ENCODE measurements around the gene CACNA1A. TPM values are rescaled to one million over a fixed set of nuclear protein-coding genes. Genes with fewer than 3 reads are reported as not detected.
"Not testable (repeated sequence)": the region's sequence is repeated elsewhere in the genome, so short reads cannot be mapped to it uniquely, and the experiment has no call there.

The CACNA1A gene
- polyA plus RNA-seq, 1 donor (not counting 4 experiments of a cell fraction or from before 2014, with no cell fraction given): not detected

DNA sequence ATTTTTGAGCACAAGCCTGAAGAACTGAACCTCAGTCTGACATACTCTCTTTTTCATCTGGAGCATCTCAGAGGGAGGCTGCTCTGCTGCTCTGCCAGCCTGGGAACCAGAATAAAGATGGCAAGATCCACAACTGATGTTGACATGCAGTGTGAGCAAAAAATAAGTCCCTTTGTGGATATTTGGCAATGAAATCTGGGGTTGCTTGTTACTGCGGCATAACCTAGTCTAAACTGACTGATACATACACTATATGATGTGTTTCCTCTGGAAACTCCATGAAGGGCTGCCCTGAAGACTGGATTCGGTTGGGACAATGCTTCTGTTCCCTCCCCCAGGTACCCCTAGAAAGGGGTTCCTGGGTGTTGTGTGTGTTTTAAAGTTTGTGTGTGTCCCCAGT lies 249.4 kb downstream of the CACNA1A start:
- DNase-seq (ENCODE audit: low read depth, low spot score) (no peak), FAIRE-seq (no peak)
- Histone ChIP-seq H3K9me3 (ENCODE audit: control insufficient read depth, low read depth, low read length) (no peaks in the 10 kb centered on the region), H2AFZ (ENCODE audit: control insufficient read depth, low read length) (no peak overlapping the region), H3K4me1 (ENCODE audit: control insufficient read depth, extremely low read depth, insufficient read depth, low read length) (peaks cover 12% of the 10 kb centered on the region), H3K36me3 (ENCODE audit: control insufficient read depth in 2 of 2, extremely low read depth in 1 of 2, insufficient read depth in 2 of 2, low read length in 2 of 2) (no peaks in the 10 kb centered on the region), H3K79me2 (ENCODE audit: control insufficient read depth, insufficient read depth, low read length) (no peaks in the 10 kb centered on the region), H3K4me2 (ENCODE audit: control insufficient read depth, extremely low read depth, insufficient read depth, low read depth, low read length) (no peak overlapping the region), H3K4me3 (ENCODE audit: control insufficient read depth in 2 of 3, extremely low read depth in 1 of 3, insufficient read depth in 2 of 3, low read depth in 1 of 3, low read length in 3 of 3) (no peak overlapping the region), H3K27me3 (ENCODE audit: control insufficient read depth, extremely low read depth, insufficient read depth, low read length) (peaks cover 5% of the 10 kb centered on the region), H3K9ac (ENCODE audit: control insufficient read depth, extremely low read depth, insufficient read depth, low read length) (no peak overlapping the region), H3K27ac (ENCODE audit: control insufficient read depth, insufficient read depth, low read length) (no peak overlapping the region), H4K20me1 (ENCODE audit: control insufficient read depth, extremely low read depth, insufficient read depth, low read length) (no peaks in the 10 kb centered on the region), H3K9me1 (ENCODE audit: control insufficient read depth, extremely low read depth, insufficient read depth, low read length) (no peaks in the 10 kb centered on the region)
- TF ChIP-seq EZH2 (IDR thresholded peaks at IDR 0.05; ENCODE audit: low read length): no peak
- dilution Hi-C loops (cut with MboI; ENCODE audit: extremely low pct_ligation_motif_present, low sequenced_read_pairs): no loop called here

DNA sequence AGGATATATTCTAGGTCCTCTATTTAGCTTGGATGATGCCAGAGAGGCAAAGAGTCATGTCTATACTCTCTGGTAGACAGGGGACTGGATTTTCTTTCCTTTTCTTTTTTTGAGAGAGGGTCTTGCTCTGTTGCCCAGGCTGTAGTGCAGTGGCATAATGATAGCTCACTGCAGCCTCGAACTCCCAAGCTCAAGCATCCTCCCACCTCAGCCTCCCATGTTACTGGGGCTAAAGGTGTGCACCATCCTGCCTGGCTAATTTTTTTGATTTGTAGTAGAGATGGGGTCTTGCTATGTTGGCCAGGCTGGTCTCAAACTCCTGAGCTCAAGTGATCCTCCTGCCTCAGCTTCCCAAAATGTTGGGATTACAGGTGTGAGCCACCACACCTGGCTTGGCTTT lies 249.9 kb downstream of the CACNA1A start:
- H4K20me1 ChIP-seq (ENCODE audit: control insufficient read depth, extremely low read depth, insufficient read depth, low read length); FAIRE-seq; H3K79me2 ChIP-seq (ENCODE audit: control insufficient read depth, insufficient read depth, low read length); H3K9me1 ChIP-seq (ENCODE audit: control insufficient read depth, extremely low read depth, insufficient read depth, low read length); DNase-seq (ENCODE audit: low read depth, low spot score); H3K4me3 ChIP-seq (ENCODE audit: control insufficient read depth in 2 of 3, extremely low read depth in 1 of 3, insufficient read depth in 2 of 3, low read depth in 1 of 3, low read length in 3 of 3); dilution Hi-C loops (cut with MboI; ENCODE audit: extremely low pct_ligation_motif_present, low sequenced_read_pairs); H2AFZ ChIP-seq (ENCODE audit: control insufficient read depth, low read length); H3K4me2 ChIP-seq (ENCODE audit: control insufficient read depth, extremely low read depth, insufficient read depth, low read depth, low read length); H3K9me3 ChIP-seq (ENCODE audit: control insufficient read depth, low read depth, low read length); H3K36me3 ChIP-seq (ENCODE audit: control insufficient read depth in 2 of 2, extremely low read depth in 1 of 2, insufficient read depth in 2 of 2, low read length in 2 of 2); H3K9ac ChIP-seq (ENCODE audit: control insufficient read depth, extremely low read depth, insufficient read depth, low read length); H3K27me3 ChIP-seq (ENCODE audit: control insufficient read depth, extremely low read depth, insufficient read depth, low read length); H3K4me1 ChIP-seq (ENCODE audit: control insufficient read depth, extremely low read depth, insufficient read depth, low read length); H3K27ac ChIP-seq (ENCODE audit: control insufficient read depth, insufficient read depth, low read length): not testable (repeated sequence)

DNA sequence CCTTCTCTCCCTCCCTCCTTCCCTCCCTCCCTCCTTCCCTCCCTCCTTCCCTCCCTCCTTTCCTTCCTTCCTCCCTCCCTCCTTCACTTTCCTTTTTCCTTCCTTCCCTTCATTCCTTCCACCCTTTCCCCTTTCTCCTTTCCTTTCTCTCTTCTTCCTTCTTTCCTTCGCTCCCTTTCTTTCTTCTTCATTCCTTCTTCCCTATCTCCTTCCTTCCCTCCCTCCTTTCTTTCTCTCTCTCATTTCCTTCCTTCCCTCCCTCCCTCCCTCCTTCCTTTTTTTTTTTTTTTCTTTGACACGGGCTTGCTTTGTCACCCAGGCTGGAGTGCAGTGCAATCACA lies 250.6 kb downstream of the CACNA1A start:
- dilution Hi-C loops (cut with MboI; ENCODE audit: extremely low pct_ligation_motif_present, low sequenced_read_pairs): no loop called here
- H2AFZ ChIP-seq (ENCODE audit: control insufficient read depth, low read length): no peak overlapping the region
- peaks cover 5% of the 10 kb centered on the region for H3K27me3 ChIP-seq (ENCODE audit: control insufficient read depth, extremely low read depth, insufficient read depth, low read length)
- no peaks in the 10 kb centered on the region for H3K36me3 ChIP-seq (ENCODE audit: control insufficient read depth in 2 of 2, extremely low read depth in 1 of 2, insufficient read depth in 2 of 2, low read length in 2 of 2)
- DNase-seq (ENCODE audit: low read depth, low spot score): no peak
- H3K4me1 ChIP-seq (ENCODE audit: control insufficient read depth, extremely low read depth, insufficient read depth, low read length): no peaks in the 10 kb centered on the region
- TF ChIP-seq, protein P1, sequence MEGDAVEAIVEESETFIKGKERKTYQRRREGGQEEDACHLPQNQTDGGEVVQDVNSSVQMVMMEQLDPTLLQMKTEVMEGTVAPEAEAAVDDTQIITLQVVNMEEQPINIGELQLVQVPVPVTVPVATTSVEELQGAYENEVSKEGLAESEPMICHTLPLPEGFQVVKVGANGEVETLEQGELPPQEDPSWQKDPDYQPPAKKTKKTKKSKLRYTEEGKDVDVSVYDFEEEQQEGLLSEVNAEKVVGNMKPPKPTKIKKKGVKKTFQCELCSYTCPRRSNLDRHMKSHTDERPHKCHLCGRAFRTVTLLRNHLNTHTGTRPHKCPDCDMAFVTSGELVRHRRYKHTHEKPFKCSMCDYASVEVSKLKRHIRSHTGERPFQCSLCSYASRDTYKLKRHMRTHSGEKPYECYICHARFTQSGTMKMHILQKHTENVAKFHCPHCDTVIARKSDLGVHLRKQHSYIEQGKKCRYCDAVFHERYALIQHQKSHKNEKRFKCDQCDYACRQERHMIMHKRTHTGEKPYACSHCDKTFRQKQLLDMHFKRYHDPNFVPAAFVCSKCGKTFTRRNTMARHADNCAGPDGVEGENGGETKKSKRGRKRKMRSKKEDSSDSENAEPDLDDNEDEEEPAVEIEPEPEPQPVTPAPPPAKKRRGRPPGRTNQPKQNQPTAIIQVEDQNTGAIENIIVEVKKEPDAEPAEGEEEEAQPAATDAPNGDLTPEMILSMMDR (optimal IDR thresholded peaks at IDR 0.05 in 1 of 3, IDR thresholded peaks at IDR 0.05 in 1 of 3, conservative IDR thresholded peaks at IDR 0.05 in 1 of 3; ENCODE audit: extremely low read depth in 1 of 3, insufficient read depth in 2 of 3, low read length in 3 of 3): no peak
- TF ChIP-seq EZH2 (IDR thresholded peaks at IDR 0.05; ENCODE audit: low read length): no peak
- no peak overlapping the region for H3K9ac ChIP-seq (ENCODE audit: control insufficient read depth, extremely low read depth, insufficient read depth, low read length)
- H3K9me1 ChIP-seq (ENCODE audit: control insufficient read depth, extremely low read depth, insufficient read depth, low read length): no peaks in the 10 kb centered on the region
- no peak overlapping the region for H3K4me3 ChIP-seq (ENCODE audit: control insufficient read depth in 2 of 3, extremely low read depth in 1 of 3, insufficient read depth in 2 of 3, low read depth in 1 of 3, low read length in 3 of 3)
- FAIRE-seq: no peak
- H3K27ac ChIP-seq (ENCODE audit: control insufficient read depth, insufficient read depth, low read length): no peak overlapping the region
- H3K4me2 ChIP-seq (ENCODE audit: control insufficient read depth, extremely low read depth, insufficient read depth, low read depth, low read length): no peak overlapping the region
- H3K9me3 ChIP-seq (ENCODE audit: control insufficient read depth, low read depth, low read length): no peaks in the 10 kb centered on the region
- no peaks in the 10 kb centered on the region for H4K20me1 ChIP-seq (ENCODE audit: control insufficient read depth, extremely low read depth, insufficient read depth, low read length)
- no peaks in the 10 kb centered on the region for H3K79me2 ChIP-seq (ENCODE audit: control insufficient read depth, insufficient read depth, low read length)

Measured in keratinocyte (primary cell).